Activated CD4-positive, alpha-beta memory T cell treated with anti-CD3 and anti-CD28 coated beads for 36 hours (primary cell): Measurements from ENCODE around the gene ZNF383. TPM values are rescaled to one million over a fixed set of nuclear protein-coding genes. Genes with fewer than 3 reads are reported as not detected.
A peak's percentile ranks its signal among the peaks of the same experiment; 100 is the strongest.
"Not testable (repeated sequence)": the region's sequence is repeated elsewhere in the genome, so short reads cannot be mapped to it uniquely, and the experiment has no call there.

Experiments
- CTCF ChIA-PET: fragments of 350-600 bp; sonication (Branson Sonifier 250); formaldehyde crosslinking; loops from one replicate; lab custom pipeline; 2021; ENCODE audit warnings: antibody characterized with exemption, inconsistent platforms; lab: Charles Lee
- POLR2A ChIA-PET: fragments of 350-600 bp; sonication (Branson Sonifier 250); formaldehyde crosslinking; loops from one replicate; lab custom pipeline; 2021; ENCODE audit warnings: antibody characterized with exemption; lab: Charles Lee
- DNase-seq: peaks from one replicate; pipeline ENCODE4 v3.0.0-alpha.2; 2020
- H3K27ac Mint-ChIP-seq: one replicate; pipeline ENCODE4 v1.8.0; 2021; ENCODE audit warnings: mixed read lengths
- H3K27me3 Mint-ChIP-seq: one replicate; pipeline ENCODE4 v1.8.0; 2021; ENCODE audit warnings: mixed read lengths
- H3K36me3 Mint-ChIP-seq: one replicate; pipeline ENCODE4 v1.8.0; 2021; ENCODE audit warnings: mixed read lengths
- H3K4me1 Mint-ChIP-seq: one replicate; pipeline ENCODE4 v1.8.0; 2021; ENCODE audit warnings: low read depth, mixed read lengths
- H3K4me3 Mint-ChIP-seq: one replicate; pipeline ENCODE4 v1.8.0; 2021; ENCODE audit warnings: mild to moderate bottlenecking, mixed read lengths
- H3K9me3 Mint-ChIP-seq: one replicate; pipeline ENCODE4 v1.8.0; 2021; ENCODE audit warnings: mixed read lengths
- intact Hi-C: fragments of 100-400 bp; cut with micrococcal nuclease; formaldehyde crosslinking; loops from one replicate; pipeline ENCODE4 v1.15.1; 2023
- total RNA-seq, 2 experiments: library from RNA; stranded (reverse); gene quantifications; one replicate each; pipeline ENCODE4 v1.2.3, GENCODE V29; 2021

The ZNF383 gene
- total RNA-seq, 2 experiments from 2014 or later, result 7.7 TPM

DNA sequence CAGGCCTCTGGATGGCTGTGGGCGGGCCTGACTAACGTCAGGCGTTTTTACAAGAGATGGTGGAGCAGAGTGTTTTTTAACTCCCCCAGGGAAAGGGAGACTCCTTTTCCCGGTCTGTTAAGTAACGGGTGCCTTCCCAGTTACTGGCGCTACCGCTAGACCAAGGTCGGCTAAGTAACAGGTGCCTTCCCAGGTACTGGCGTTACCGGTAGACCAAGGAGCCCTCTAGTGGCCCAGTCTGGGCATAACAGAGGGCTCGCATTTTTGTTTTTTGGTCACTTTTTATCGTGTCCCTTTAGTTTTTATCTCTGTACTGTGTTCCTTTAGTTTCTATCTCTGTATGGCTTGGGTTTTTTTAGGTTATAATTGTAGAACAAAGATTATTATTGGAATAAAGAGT, 10.0 kb downstream of the ZNF383 start:
- Mint-ChIP-seq H3K27ac (no peak overlapping the region), H3K9me3 (peaks cover 42% of the 10 kb centered on the region), H3K27me3 (no peaks in the 10 kb centered on the region), H3K4me1 (no peaks in the 10 kb centered on the region), H3K4me3 (no peak overlapping the region), H3K36me3 (peaks cover 65% of the 10 kb centered on the region)
- CTCF ChIA-PET, result interaction anchor here (1.0 kb wide), 1 partner anchor 1101 kb away, joined by 3 read pairs; no protein-coding TSS in a partner anchor
- intact Hi-C loops, result loop anchor here (2.0 kb wide), 1 partner anchor 255 kb away; no protein-coding TSS in a partner anchor
- POLR2A ChIA-PET, result no interaction called here
- peak; percentile 52 for DNase-seq

- ChIA-PET POLR2A (no interaction called here), CTCF (no interaction called here)
- H3K36me3 Mint-ChIP-seq, result peaks cover 72% of the 10 kb centered on the region
- no peaks in the 10 kb centered on the region for H3K4me1 Mint-ChIP-seq
- H3K27me3 Mint-ChIP-seq, result no peaks in the 10 kb centered on the region
- H3K9me3 Mint-ChIP-seq, result peaks cover 73% of the 10 kb centered on the region
- H3K4me3 Mint-ChIP-seq, result no peak overlapping the region
- no peak overlapping the region for H3K27ac Mint-ChIP-seq
- no peak for DNase-seq
- intact Hi-C loops, result no loop called here
These were observed 25.2 kb downstream of the ZNF383 start for GRCh38 chr19:37243206-37243632.

GRCh38 chr19:37251308-37252229, 33.6 kb downstream of the ZNF383 start:
- peak overlapping the region; percentile 52 for H3K4me3 Mint-ChIP-seq
- H3K36me3 Mint-ChIP-seq, result peaks cover 41% of the 10 kb centered on the region
- DNase-seq, result peak; percentile 60
- no peaks in the 10 kb centered on the region for H3K4me1 Mint-ChIP-seq
- intact Hi-C loops, result no loop called here
- ChIA-PET POLR2A (no interaction called here), CTCF (no interaction called here)
- peaks cover 73% of the 10 kb centered on the region for H3K9me3 Mint-ChIP-seq
- no peaks in the 10 kb centered on the region for H3K27me3 Mint-ChIP-seq
- no peak overlapping the region for H3K27ac Mint-ChIP-seq

GRCh38 chr19:37263028-37263427, 45.0 kb downstream of the ZNF383 start:
- H3K27ac Mint-ChIP-seq, result not testable (repeated sequence)
- H3K9me3 Mint-ChIP-seq, result peaks cover 31% of the 10 kb centered on the region

GRCh38 chr19:37267005-37267404, 49.0 kb downstream of the ZNF383 start:
- H3K4me1 Mint-ChIP-seq, CTCF ChIA-PET, H3K27ac Mint-ChIP-seq, H3K27me3 Mint-ChIP-seq, POLR2A ChIA-PET, DNase-seq, intact Hi-C loops, H3K36me3 Mint-ChIP-seq, H3K4me3 Mint-ChIP-seq: not testable (repeated sequence)
- H3K9me3 Mint-ChIP-seq, result peaks cover 15% of the 10 kb centered on the region

More at GRCh38 chr19:37263028-37263427, 45.0 kb downstream of the ZNF383 start:
- POLR2A ChIA-PET, H3K27me3 Mint-ChIP-seq, intact Hi-C loops, CTCF ChIA-PET, H3K36me3 Mint-ChIP-seq, H3K4me3 Mint-ChIP-seq, H3K4me1 Mint-ChIP-seq, DNase-seq: not testable (repeated sequence)

DNA sequence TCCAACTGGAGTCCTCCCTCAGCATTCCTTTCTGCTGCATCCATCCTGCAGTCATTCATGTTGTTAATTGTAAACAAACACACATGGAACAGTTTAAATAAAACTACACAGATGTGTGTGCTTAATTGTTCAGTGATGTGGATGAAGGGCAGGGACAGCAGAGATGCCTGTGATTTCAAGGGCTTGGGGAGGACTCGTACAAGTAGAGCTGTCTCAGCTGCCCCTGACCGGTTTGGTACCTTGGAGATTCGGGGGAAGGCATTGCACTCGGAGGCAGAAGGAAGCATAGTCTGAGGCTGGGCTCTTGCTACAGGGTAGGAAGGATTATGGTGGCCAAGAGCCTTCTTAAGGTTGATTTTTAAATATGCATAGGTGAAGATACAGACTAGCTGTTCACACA, 49.7 kb downstream of the ZNF383 start:
- H3K36me3 Mint-ChIP-seq, POLR2A ChIA-PET, DNase-seq, H3K4me3 Mint-ChIP-seq, intact Hi-C loops, CTCF ChIA-PET, H3K27ac Mint-ChIP-seq, H3K27me3 Mint-ChIP-seq, H3K4me1 Mint-ChIP-seq: not testable (repeated sequence)
- peaks cover 11% of the 10 kb centered on the region for H3K9me3 Mint-ChIP-seq

DNA sequence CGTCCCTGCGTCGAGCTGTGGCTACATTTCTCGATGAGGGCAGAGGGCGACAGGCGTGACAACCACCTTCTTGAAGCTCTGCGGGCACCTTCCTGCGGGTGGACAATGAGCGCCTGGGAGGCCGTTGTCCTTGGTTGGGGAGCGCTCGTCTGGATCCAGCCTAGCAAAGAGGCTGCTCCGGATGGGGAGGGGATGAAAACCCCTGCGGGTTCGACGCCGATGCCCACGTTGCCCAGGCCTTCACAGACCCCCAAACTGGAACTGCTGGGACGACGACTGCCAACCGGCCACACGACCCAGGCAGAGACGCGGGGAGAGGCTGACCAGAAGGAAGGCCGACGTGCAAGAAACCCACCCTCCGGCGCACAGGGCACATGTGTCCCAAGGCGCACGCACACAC, 62.6 kb downstream of the ZNF383 start:
- H3K4me3 Mint-ChIP-seq, DNase-seq, H3K4me1 Mint-ChIP-seq, CTCF ChIA-PET, H3K9me3 Mint-ChIP-seq, intact Hi-C loops, H3K27ac Mint-ChIP-seq, H3K36me3 Mint-ChIP-seq, H3K27me3 Mint-ChIP-seq, POLR2A ChIA-PET: not testable (repeated sequence)

DNA sequence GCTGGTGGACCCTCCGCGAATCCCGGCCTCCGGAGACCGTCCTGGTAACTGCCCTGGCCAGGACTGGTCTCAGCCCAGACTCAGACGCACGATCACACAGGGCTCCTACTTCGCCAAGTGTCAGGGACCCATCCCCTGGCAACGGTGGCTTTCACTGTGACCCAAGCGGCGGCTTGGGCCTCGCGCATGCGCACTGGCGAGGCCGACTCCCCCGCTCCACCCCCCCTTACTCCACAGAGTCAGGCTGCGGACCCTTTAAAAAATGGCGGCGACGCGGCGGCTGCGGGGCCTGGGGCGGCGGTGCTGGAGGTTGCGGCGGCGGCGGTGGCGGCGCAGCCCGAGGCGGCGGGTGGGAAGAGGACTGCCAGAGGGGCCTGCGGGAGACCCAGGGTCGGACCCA, 66.0 kb downstream of the ZNF383 start:
- POLR2A ChIA-PET, intact Hi-C loops, H3K4me1 Mint-ChIP-seq, H3K4me3 Mint-ChIP-seq, H3K27ac Mint-ChIP-seq, H3K36me3 Mint-ChIP-seq, DNase-seq, H3K9me3 Mint-ChIP-seq, CTCF ChIA-PET, H3K27me3 Mint-ChIP-seq: not testable (repeated sequence)

- CTCF ChIA-PET, H3K36me3 Mint-ChIP-seq, POLR2A ChIA-PET, H3K27ac Mint-ChIP-seq, H3K4me1 Mint-ChIP-seq, DNase-seq, intact Hi-C loops, H3K4me3 Mint-ChIP-seq, H3K27me3 Mint-ChIP-seq, H3K9me3 Mint-ChIP-seq: not testable (repeated sequence)
These were observed 71.2 kb downstream of the ZNF383 start for GRCh38 chr19:37289229-37289628.

- H3K27ac Mint-ChIP-seq, H3K9me3 Mint-ChIP-seq, H3K36me3 Mint-ChIP-seq, intact Hi-C loops, POLR2A ChIA-PET, DNase-seq, H3K27me3 Mint-ChIP-seq, H3K4me3 Mint-ChIP-seq, H3K4me1 Mint-ChIP-seq, CTCF ChIA-PET: not testable (repeated sequence)
These were observed 75.3 kb downstream of the ZNF383 start for GRCh38 chr19:37292998-37293939.

GRCh38 chr19:37294246-37294645, 76.2 kb downstream of the ZNF383 start:
- DNase-seq, POLR2A ChIA-PET, H3K4me1 Mint-ChIP-seq, H3K27ac Mint-ChIP-seq, intact Hi-C loops, H3K36me3 Mint-ChIP-seq, H3K4me3 Mint-ChIP-seq, CTCF ChIA-PET, H3K9me3 Mint-ChIP-seq, H3K27me3 Mint-ChIP-seq: not testable (repeated sequence)
